HL-60 (cell line): ENCODE data around the gene RMDN2.

ENCODE experiments used
- DNase-seq, 2 experiments: peaks; one replicate each; pipeline ENCODE4 v3.0.0-alpha.2; 2010 to 2020; ENCODE audit warnings: low read depth in 1 of 2, low spot score in 1 of 2
- H3K27ac ChIP-seq: fragments of 250-450 bp; sonication (Bioruptor Pico); replicated peaks from 2 replicates; pipeline ENCODE4 v1.5.1; 2020; ENCODE audit warnings: mild to moderate bottlenecking, moderate library complexity
- H3K27me3 ChIP-seq: fragments of 250-450 bp; sonication (Bioruptor Pico); 2 replicates; pipeline ENCODE4 v1.5.1; 2021; ENCODE audit warnings: mild to moderate bottlenecking, moderate library complexity; ENCODE audit not compliant: insufficient read depth, poor library complexity, severe bottlenecking
- H3K4me3 ChIP-seq: replicated peaks from 2 replicates; pipeline ENCODE4 v1.5.1; 2011; ENCODE audit warnings: mild to moderate bottlenecking, control low read depth, low read length; ENCODE audit not compliant: insufficient read depth
- CTCF ChIP-seq: IDR thresholded peaks from one replicate; pipeline ENCODE4 v1.5.1; 2011; ENCODE audit warnings: low read length, control low read depth, inconsistent platforms; ENCODE audit not compliant: insufficient read depth
- GABPA ChIP-seq: IDR thresholded peaks from 2 replicates; pipeline ENCODE4 v1.6.1; 2012; ENCODE audit warnings: low read depth
- POLR2AphosphoS5 ChIP-seq: IDR thresholded peaks from 2 replicates; pipeline ENCODE4 v1.6.1; 2012; ENCODE audit warnings: low read depth
- REST ChIP-seq: IDR thresholded peaks from 2 replicates; pipeline ENCODE4 v1.6.1; 2012; ENCODE audit warnings: low read depth; ENCODE audit not compliant: insufficient replicate concordance
- SPI1 ChIP-seq: IDR thresholded peaks from 2 replicates; pipeline ENCODE4 v1.6.1; 2012; ENCODE audit warnings: low read depth, mild to moderate bottlenecking, borderline replicate concordance

The RMDN2 gene

DNA sequence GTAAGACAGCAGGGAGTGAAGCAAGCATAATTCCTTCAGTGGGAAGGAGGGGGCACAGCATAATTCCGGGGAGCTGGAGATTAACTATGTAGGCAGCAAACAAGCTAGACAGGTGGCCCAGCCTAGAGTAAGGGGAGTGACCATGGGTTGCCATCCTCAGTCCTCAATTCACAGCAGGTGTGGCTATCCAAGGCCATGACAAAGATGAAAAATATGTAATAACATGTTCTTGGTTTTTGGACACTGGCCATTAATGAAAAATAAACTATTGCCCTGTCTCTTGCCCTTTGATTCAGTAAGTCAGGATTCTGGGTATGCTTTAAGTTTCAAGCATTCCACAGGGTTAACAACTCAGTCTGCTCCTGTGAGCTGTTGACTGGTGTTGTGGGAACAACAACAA lies 85.9 kb downstream of the RMDN2 start:
- no peak for TF ChIP-seq REST
- TF ChIP-seq CTCF: no peak
- H3K27me3 ChIP-seq: no peaks in the 10 kb centered on the region

GRCh38 chr2:38013158-38013752 lies 88.2 kb downstream of the RMDN2 start:
- no peak overlapping the region for H3K4me3 ChIP-seq
- no peaks in the 10 kb centered on the region for H3K27me3 ChIP-seq
- H3K27ac ChIP-seq: no peak overlapping the region
- no peak for DNase-seq
- TF ChIP-seq CTCF (no peak), REST (no peak), GABPA (no peak), SPI1 (no peak), POLR2AphosphoS5 (no peak)

More for the DNA sequence above, 85.9 kb downstream of the RMDN2 start:
- Histone ChIP-seq H3K4me3 (no peak overlapping the region), H3K27ac (no peak overlapping the region)
- no peak for DNase-seq

DNA sequence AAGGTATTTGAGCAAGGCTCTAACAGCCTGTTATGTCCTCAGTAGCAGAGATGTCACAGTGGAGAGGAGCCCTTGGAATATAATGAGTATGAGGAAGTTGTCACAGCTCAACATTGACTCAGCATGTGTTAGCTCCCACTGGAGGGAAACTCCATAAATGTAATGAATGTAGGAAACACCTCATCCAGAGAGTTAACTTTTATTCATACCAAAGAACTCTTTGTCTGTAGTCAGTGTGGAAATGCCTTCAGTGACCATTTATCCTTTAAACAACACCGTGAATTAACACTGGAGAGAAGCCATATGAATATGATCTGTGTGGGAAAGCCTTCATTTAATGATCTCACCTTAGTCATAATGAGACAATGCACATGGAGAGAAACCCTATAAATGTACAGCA lies 91.1 kb downstream of the RMDN2 start:
- no peak for TF ChIP-seq CTCF
- no peak for TF ChIP-seq POLR2AphosphoS5
- no peak for TF ChIP-seq GABPA
- TF ChIP-seq SPI1: no peak
- TF ChIP-seq REST: no peak
- H3K27me3 ChIP-seq: no peaks in the 10 kb centered on the region
- peak in 1 of 2 experiments; percentile 14 for DNase-seq

More for the DNA sequence above, 91.1 kb downstream of the RMDN2 start:
- no peak overlapping the region for H3K27ac ChIP-seq
- no peak overlapping the region for H3K4me3 ChIP-seq
